HCT116 (cell line): ENCODE results near the gene TEK.

Source experiments
- CTCF ChIP-seq, 3 experiments: fragments of 200-600 bp in 1 of 3; sonication (generic) in 1 of 3; IDR thresholded peaks in 2 of 3; conservative IDR thresholded peaks in 1 of 3; 2 replicates each; pipeline ENCODE4 v1.5.1; 2012 to 2017; ENCODE audit warnings: low read depth in 2 of 3, low read length in 2 of 3, antibody characterized with exemption in 1 of 3, borderline replicate concordance in 1 of 3, control low read depth in 1 of 3, mild to moderate bottlenecking in 1 of 3, mixed read lengths in 1 of 3, mixed run types in 1 of 3, moderate library complexity in 1 of 3; ENCODE audit not compliant: insufficient read depth in 1 of 3
- FOSL1 ChIP-seq: IDR thresholded peaks from 2 replicates; pipeline ENCODE4 v1.6.1; 2012; ENCODE audit warnings: low read depth
- MAX ChIP-seq: IDR thresholded peaks from 2 replicates; pipeline ENCODE4 v1.6.1; 2012
- SP1 ChIP-seq: IDR thresholded peaks from 2 replicates; pipeline ENCODE4 v1.6.1; 2012; ENCODE audit warnings: low read depth

GRCh38 chr9:27183131-27183530, 74.1 kb downstream of the TEK start:
- TF ChIP-seq CTCF (IDR thresholded peaks at IDR 0.05 in 2 of 3, conservative IDR thresholded peaks at IDR 0.05 in 1 of 3; ENCODE audit: borderline replicate concordance in 1 of 3, insufficient read depth in 1 of 3, low read depth in 2 of 3, low read length in 2 of 3): no peak
- no peak for TF ChIP-seq SP1
- no peak for TF ChIP-seq MAX
- TF ChIP-seq FOSL1: no peak
